ENCODE results near the gene MORC2. TPM values are rescaled to one million over a fixed set of nuclear protein-coding genes. Genes with fewer than 3 reads are reported as not detected.

MORC2 gene
- total and polyA plus RNA-seq, 2 donors from 2014 or later = 18.0 to 18.8 TPM

- Histone ChIP-seq H3K9me3 (ENCODE audit: control insufficient read depth in 2 of 3, insufficient read depth in 1 of 3, low read length in 3 of 3) (no peaks in the 10 kb centered on the region), H3K4me3 (ENCODE audit: low read length in 3 of 3) (no peak overlapping the region), H3K9ac (ENCODE audit: low read length in 3 of 3) (no peak overlapping the region), H3K36me3 (ENCODE audit: control insufficient read depth in 2 of 3, insufficient read depth in 3 of 3, low read length in 3 of 3) (peaks cover 23 to 33% (median 27%) of the 10 kb centered on the region in 3 donors), H3K4me1 (ENCODE audit: control insufficient read depth in 2 of 3, insufficient read depth in 2 of 3, low read depth in 1 of 3, low read length in 3 of 3) (peaks cover 0 to 6% (median 2%) of the 10 kb centered on the region in 3 donors), H3K27ac (ENCODE audit: low read depth in 2 of 2, low read length in 2 of 2) (no peak overlapping the region), H3K27me3 (ENCODE audit: control insufficient read depth, insufficient read depth, low read length) (no peaks in the 10 kb centered on the region)
- intact Hi-C loops (cut with DNase I) = loop anchor here (5.0 kb wide), 1 partner anchor 137 kb away; no protein-coding TSS in a partner anchor
- TF ChIP-seq CTCF (IDR thresholded peaks at IDR 0.05; ENCODE audit: borderline replicate concordance, extremely low read depth, insufficient read depth) = no peak
- DNase-seq (no peak), FAIRE-seq (no peak)
Measured at GRCh38 chr22:30949934-30950660, 18.5 kb downstream of the MORC2 start.

GRCh38 chr22:30948930-30949342, 19.6 kb downstream of the MORC2 start:
- TF ChIP-seq CTCF (IDR thresholded peaks at IDR 0.05; ENCODE audit: borderline replicate concordance, extremely low read depth, insufficient read depth) = no peak
- FAIRE-seq = no peak
- Histone ChIP-seq H3K27me3 (ENCODE audit: control insufficient read depth, insufficient read depth, low read length) (no peaks in the 10 kb centered on the region), H3K9ac (ENCODE audit: low read length in 3 of 3) (no peak overlapping the region), H3K27ac (ENCODE audit: low read depth in 2 of 2, low read length in 2 of 2) (no peak overlapping the region), H3K36me3 (ENCODE audit: control insufficient read depth in 2 of 3, insufficient read depth in 3 of 3, low read length in 3 of 3) (peaks cover 23 to 43% (median 35%) of the 10 kb centered on the region in 3 donors), H3K4me3 (ENCODE audit: low read length in 3 of 3) (no peak overlapping the region), H3K9me3 (ENCODE audit: control insufficient read depth in 2 of 3, insufficient read depth in 1 of 3, low read length in 3 of 3) (no peaks in the 10 kb centered on the region), H3K4me1 (ENCODE audit: control insufficient read depth in 2 of 3, insufficient read depth in 2 of 3, low read depth in 1 of 3, low read length in 3 of 3) (peaks cover 0 to 6% (median 2%) of the 10 kb centered on the region in 3 donors)
- intact Hi-C loops (cut with DNase I) = loop anchor here (5.0 kb wide), 1 partner anchor 138 kb away; no protein-coding TSS in a partner anchor
- no peak for DNase-seq

GRCh38 chr22:30947816-30948454, 20.6 kb downstream of the MORC2 start:
- intact Hi-C loops (cut with DNase I) = loop anchor here (5.0 kb wide), 1 partner anchor 139 kb away; no protein-coding TSS in a partner anchor

More at GRCh38 chr22:30947816-30948454, 20.6 kb downstream of the MORC2 start:
- Histone ChIP-seq H3K27me3 (ENCODE audit: control insufficient read depth, insufficient read depth, low read length) (no peaks in the 10 kb centered on the region), H3K27ac (ENCODE audit: low read depth in 2 of 2, low read length in 2 of 2) (no peak overlapping the region), H3K36me3 (ENCODE audit: control insufficient read depth in 2 of 3, insufficient read depth in 3 of 3, low read length in 3 of 3) (peaks cover 23 to 43% (median 36%) of the 10 kb centered on the region in 3 donors), H3K9ac (ENCODE audit: low read length in 3 of 3) (no peak overlapping the region), H3K9me3 (ENCODE audit: control insufficient read depth in 2 of 3, insufficient read depth in 1 of 3, low read length in 3 of 3) (no peaks in the 10 kb centered on the region), H3K4me3 (ENCODE audit: low read length in 3 of 3) (no peak overlapping the region), H3K4me1 (ENCODE audit: control insufficient read depth in 2 of 3, insufficient read depth in 2 of 3, low read depth in 1 of 3, low read length in 3 of 3) (peaks cover 0 to 6% (median 2%) of the 10 kb centered on the region in 3 donors)
- TF ChIP-seq CTCF (IDR thresholded peaks at IDR 0.05; ENCODE audit: borderline replicate concordance, extremely low read depth, insufficient read depth) = peak; percentile 77
- peak in 2 of 5 donors; percentile 61 to 82 for DNase-seq
- FAIRE-seq = peak; percentile 87

Data from kidney (tissue), 14 donors.